Upper lobe of right lung (tissue), 1 donor: Measurements from ENCODE around the gene GPR162. TPM values are rescaled to one million over a fixed set of nuclear protein-coding genes. Genes with fewer than 3 reads are reported as not detected.

Experiments used
- ATAC-seq: fragments of 200-7000 bp; cut with Tn5 transposase; one replicate; pipeline ENCODE4 v1.9.1; 2020; ENCODE audit warnings: mild to moderate bottlenecking, moderate library complexity
- DNase-seq: peaks from one replicate; pipeline ENCODE4 v3.0.0-alpha.2; 2020
- H3K27ac ChIP-seq: fragments of 200-600 bp; one replicate; pipeline ENCODE4 v1.8.0; 2022
- H3K27me3 ChIP-seq: fragments of 200-600 bp; one replicate; pipeline ENCODE4 v1.8.0; 2022; ENCODE audit warnings: mild to moderate bottlenecking
- H3K36me3 ChIP-seq: fragments of 200-600 bp; one replicate; pipeline ENCODE4 v1.8.0; 2022
- H3K4me1 ChIP-seq: fragments of 200-600 bp; one replicate; pipeline ENCODE4 v1.8.0; 2022
- H3K4me3 ChIP-seq: fragments of 200-600 bp; one replicate; pipeline ENCODE4 v1.8.0; 2022; ENCODE audit warnings: mild to moderate bottlenecking
- H3K9me3 ChIP-seq: fragments of 200-600 bp; one replicate; pipeline ENCODE4 v1.8.0; 2022
- intact Hi-C: fragments of 100-400 bp; cut with DNase I; formaldehyde crosslinking; loops from one replicate; pipeline ENCODE4 v1.11.0; 2022
- total RNA-seq: library from RNA; stranded (reverse); fragmentation: NEBNext Ultra II Directional; extraction: Animal tissue kit (Norgen Biotek cat#: 25700); gene quantifications from one replicate; pipeline ENCODE4 v1.2.1, GENCODE V29; 2021
- TF ChIP-seq, protein P1 (sequence below): fragments of 200-600 bp; IDR thresholded peaks from one replicate; pipeline ENCODE4 v1.8.0; 2022; ENCODE audit warnings: antibody characterized with exemption
- donor health status: DM: no; HTN: yes; CAD: no; lungs with severe emphysema.

The GPR162 gene
- total RNA-seq, 1 donor from 2014 or later, result 17.1 TPM

DNA sequence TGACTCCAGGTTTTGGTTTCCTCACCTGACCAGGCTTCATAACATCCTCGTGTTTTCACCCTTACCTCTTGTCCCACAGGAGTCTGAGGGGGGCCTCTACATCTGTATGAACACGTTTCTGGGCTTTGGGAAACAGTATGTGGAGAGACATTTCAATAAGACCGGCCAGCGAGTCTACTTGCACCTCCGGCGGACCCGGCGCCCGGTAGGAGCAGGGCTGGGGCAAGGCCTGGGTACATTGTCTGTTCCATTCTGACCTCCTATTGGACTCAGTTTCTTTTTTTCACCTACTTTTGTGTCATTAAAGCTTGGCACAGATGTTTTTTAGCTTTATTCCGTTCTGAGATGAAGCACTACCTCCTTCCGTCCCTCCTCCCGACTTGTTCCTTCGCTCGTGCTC is 33.7 kb downstream of the GPR162 start:
- H3K36me3 ChIP-seq, result peaks cover 56% of the 10 kb centered on the region
- TF ChIP-seq, protein P1, sequence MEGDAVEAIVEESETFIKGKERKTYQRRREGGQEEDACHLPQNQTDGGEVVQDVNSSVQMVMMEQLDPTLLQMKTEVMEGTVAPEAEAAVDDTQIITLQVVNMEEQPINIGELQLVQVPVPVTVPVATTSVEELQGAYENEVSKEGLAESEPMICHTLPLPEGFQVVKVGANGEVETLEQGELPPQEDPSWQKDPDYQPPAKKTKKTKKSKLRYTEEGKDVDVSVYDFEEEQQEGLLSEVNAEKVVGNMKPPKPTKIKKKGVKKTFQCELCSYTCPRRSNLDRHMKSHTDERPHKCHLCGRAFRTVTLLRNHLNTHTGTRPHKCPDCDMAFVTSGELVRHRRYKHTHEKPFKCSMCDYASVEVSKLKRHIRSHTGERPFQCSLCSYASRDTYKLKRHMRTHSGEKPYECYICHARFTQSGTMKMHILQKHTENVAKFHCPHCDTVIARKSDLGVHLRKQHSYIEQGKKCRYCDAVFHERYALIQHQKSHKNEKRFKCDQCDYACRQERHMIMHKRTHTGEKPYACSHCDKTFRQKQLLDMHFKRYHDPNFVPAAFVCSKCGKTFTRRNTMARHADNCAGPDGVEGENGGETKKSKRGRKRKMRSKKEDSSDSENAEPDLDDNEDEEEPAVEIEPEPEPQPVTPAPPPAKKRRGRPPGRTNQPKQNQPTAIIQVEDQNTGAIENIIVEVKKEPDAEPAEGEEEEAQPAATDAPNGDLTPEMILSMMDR, result no peak
- peaks cover 9% of the 10 kb centered on the region for H3K4me1 ChIP-seq
- no peak overlapping the region for H3K4me3 ChIP-seq
- intact Hi-C loops, result no loop called here
- H3K27ac ChIP-seq, result no peak overlapping the region
- no peaks in the 10 kb centered on the region for H3K9me3 ChIP-seq
- DNase-seq (no peak), ATAC-seq (no peak)
- no peaks in the 10 kb centered on the region for H3K27me3 ChIP-seq

DNA sequence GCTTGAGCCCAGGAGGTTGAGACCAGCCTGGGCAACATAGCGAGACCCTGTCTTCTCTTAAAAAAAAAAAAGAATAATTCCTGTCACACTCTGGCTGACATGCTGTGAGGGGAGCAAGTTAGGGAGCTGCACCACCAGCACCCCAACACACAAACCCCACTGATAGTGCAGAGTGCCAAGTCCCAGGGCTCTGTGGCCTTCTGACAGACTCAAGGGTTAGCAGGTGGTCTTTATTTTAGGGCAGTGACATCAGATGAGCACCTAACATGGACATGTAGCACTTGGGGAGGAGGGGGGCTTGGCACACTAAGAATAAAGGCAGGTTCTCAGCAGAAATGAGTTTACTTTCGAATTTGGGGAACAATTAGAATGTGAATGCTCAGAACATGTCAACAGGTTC is 37.2 kb downstream of the GPR162 start:
- DNase-seq (no peak), ATAC-seq (no peak)
- Histone ChIP-seq H3K4me1 (no peaks in the 10 kb centered on the region), H3K9me3 (no peaks in the 10 kb centered on the region), H3K4me3 (no peak overlapping the region), H3K36me3 (peaks cover 90% of the 10 kb centered on the region), H3K27ac (no peak overlapping the region), H3K27me3 (no peaks in the 10 kb centered on the region)
- intact Hi-C loops, result no loop called here
- TF ChIP-seq, protein P1, result no peak

DNA sequence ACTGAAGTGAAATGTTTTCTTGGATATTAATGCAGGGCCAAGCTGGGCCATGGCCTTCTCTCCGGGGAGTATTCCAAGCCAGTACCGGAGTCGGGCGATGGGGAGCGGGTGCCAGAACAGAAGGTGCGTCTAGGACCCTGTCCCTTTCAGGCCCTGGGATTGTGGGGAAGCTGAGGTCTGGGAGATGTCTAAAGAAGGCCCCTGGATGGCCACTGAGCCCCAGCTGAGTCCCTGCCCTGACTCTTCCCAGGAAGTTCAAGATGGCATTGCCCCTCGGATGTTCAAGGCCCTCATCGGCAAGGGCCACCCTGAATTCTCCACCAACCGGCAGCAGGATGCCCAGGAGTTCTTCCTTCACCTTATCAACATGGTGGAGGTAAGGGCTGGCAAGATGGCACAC is 38.5 kb downstream of the GPR162 start:
- TF ChIP-seq, protein P1, result no peak
- ATAC-seq, result no peak

DNA sequence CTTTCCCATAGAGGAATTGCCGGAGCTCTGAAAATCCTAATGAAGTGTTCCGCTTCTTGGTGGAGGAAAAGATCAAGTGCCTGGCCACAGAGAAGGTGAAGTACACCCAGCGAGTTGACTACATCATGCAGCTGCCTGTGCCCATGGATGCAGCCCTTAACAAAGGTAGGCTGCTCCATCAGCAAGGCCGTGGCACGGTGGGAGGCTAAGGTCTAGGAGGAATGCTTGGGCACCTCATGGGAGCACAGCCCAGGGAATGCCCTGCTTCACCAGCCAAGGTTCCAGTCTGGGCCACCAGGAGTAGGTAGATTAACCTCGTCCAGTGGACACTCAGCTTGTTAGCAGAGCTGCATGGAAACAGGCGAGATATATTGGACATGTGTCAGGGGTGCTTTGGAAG is 39.3 kb downstream of the GPR162 start:
- Histone ChIP-seq H3K36me3 (peaks cover 90% of the 10 kb centered on the region), H3K27me3 (no peaks in the 10 kb centered on the region), H3K4me3 (no peak overlapping the region), H3K27ac (no peak overlapping the region), H3K9me3 (no peaks in the 10 kb centered on the region), H3K4me1 (no peaks in the 10 kb centered on the region)
- intact Hi-C loops, result no loop called here
- TF ChIP-seq, protein P1, result no peak
- ATAC-seq (no peak), DNase-seq (no peak)

More for the DNA sequence above, 38.5 kb downstream of the GPR162 start:
- Histone ChIP-seq H3K9me3 (no peaks in the 10 kb centered on the region), H3K36me3 (peaks cover 96% of the 10 kb centered on the region), H3K27ac (no peak overlapping the region), H3K4me3 (no peak overlapping the region), H3K27me3 (no peaks in the 10 kb centered on the region), H3K4me1 (no peaks in the 10 kb centered on the region)
- no peak for DNase-seq
- intact Hi-C loops, result no loop called here

DNA sequence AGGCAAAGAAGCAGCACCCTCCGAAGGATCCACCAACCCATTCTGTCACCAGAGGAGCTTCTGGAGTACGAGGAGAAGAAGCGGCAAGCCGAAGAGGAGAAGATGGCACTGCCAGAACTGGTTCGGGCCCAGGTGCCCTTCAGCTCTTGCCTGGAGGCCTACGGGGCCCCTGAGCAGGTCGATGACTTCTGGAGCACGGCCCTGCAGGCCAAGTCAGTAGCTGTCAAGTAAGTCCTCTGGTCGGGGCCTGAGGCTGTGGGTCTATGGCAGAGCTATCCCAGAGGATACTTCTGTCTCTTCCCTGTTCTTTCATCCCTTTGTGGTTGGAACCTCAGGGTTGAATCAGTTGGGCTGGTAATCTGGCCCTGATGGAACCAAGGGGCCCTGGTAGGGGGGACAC is 39.8 kb downstream of the GPR162 start:
- no peaks in the 10 kb centered on the region for H3K27me3 ChIP-seq
- H3K27ac ChIP-seq, result no peak overlapping the region
- peaks cover 85% of the 10 kb centered on the region for H3K36me3 ChIP-seq
- DNase-seq (no peak), ATAC-seq (no peak)
- no peaks in the 10 kb centered on the region for H3K9me3 ChIP-seq
- no peaks in the 10 kb centered on the region for H3K4me1 ChIP-seq
- H3K4me3 ChIP-seq, result no peak overlapping the region
- intact Hi-C loops, result no loop called here
- TF ChIP-seq, protein P1, result no peak

DNA sequence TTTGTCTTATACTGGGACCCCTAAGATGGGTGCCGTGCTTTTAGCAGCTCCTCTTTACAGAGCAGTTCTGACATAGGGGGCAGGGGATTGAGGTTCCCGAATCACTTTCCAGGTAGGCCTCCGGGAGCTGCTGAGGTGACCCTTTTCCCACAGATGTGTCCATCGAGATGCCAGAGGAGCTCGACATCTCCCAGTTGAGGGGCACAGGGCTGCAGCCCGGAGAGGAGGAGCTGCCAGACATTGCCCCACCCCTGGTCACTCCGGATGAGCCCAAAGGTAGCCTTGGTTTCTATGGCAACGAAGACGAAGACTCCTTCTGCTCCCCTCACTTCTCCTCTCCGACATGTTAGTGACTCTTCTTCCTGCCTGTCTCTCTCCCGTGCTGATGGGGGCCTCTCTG is 41.4 kb downstream of the GPR162 start:
- H3K27me3 ChIP-seq, result no peaks in the 10 kb centered on the region
- no peak overlapping the region for H3K4me3 ChIP-seq
- intact Hi-C loops, result no loop called here
- H3K9me3 ChIP-seq, result no peaks in the 10 kb centered on the region
- H3K27ac ChIP-seq, result no peak overlapping the region
- no peak for ATAC-seq
- peaks cover 4% of the 10 kb centered on the region for H3K4me1 ChIP-seq
- H3K36me3 ChIP-seq, result peaks cover 69% of the 10 kb centered on the region
- TF ChIP-seq, protein P1, result no peak
- no peak for DNase-seq
